ENCODE results near the gene OR10G8. TPM values are rescaled to one million over a fixed set of nuclear protein-coding genes. Genes with fewer than 3 reads are reported as not detected.

The OR10G8 gene
- total RNA-seq, 1 experiment from 2014 or later, result not detected

GRCh38 chr11:124075492-124075840, 48.9 kb downstream of the OR10G8 start:
- DNase-seq (ENCODE audit: low read depth, low spot score), result no peak
- no peaks in the 10 kb centered on the region for H3K36me3 ChIP-seq (ENCODE audit: control insufficient read depth in 1 of 2, insufficient read depth in 2 of 2, low read length in 2 of 2)
- H3K4me2 ChIP-seq (ENCODE audit: low read length), result no peak overlapping the region
- ChIA-PET RAD21 (ENCODE audit: low non-redundant PET in 1 of 2, low total read pairs in 2 of 2, uncharacterized antibody in 2 of 2, unreplicated experiment in 2 of 2) (no interaction called here), POLR2A (no interaction called here), CTCF (no interaction called here)
- no peak overlapping the region for H2AFZ ChIP-seq (ENCODE audit: low read depth, low read length, poor library complexity, severe bottlenecking)
- BruUV-seq (replicated peaks), result no TSS peak
- ATAC-seq, result no peak
- no peaks in the 10 kb centered on the region for H3K9me2 ChIP-seq (ENCODE audit: insufficient read depth)
- H4K20me1 ChIP-seq (ENCODE audit: insufficient read depth), result no peaks in the 10 kb centered on the region
- intact Hi-C loops (cut with micrococcal nuclease), result no loop called here
- H3K4me1 ChIP-seq (ENCODE audit: control insufficient read depth in 1 of 2, insufficient read depth in 2 of 2, low read length in 2 of 2), result no peaks in the 10 kb centered on the region
- no peak overlapping the region for H3K27ac ChIP-seq (ENCODE audit: low read depth, low read length)
- H3K9me3 ChIP-seq (ENCODE audit: control insufficient read depth in 1 of 2, insufficient read depth in 1 of 2, low read depth in 1 of 2, low read length in 2 of 2), result no peaks in the 10 kb centered on the region
- H3K79me2 ChIP-seq (ENCODE audit: insufficient read depth, low read length), result no peaks in the 10 kb centered on the region
- no peak overlapping the region for H3K4me3 ChIP-seq (replicated peaks in 1 of 2; ENCODE audit: low read depth in 1 of 2, low read length in 2 of 2)
- peaks cover 25% of the 10 kb centered on the region for H3K27me3 ChIP-seq (ENCODE audit: insufficient read depth, low read length)
- TF ChIP-seq POLR2A (IDR thresholded peaks at IDR 0.05; ENCODE audit: borderline replicate concordance, extremely low read depth, insufficient read depth, insufficient read length) (no peak), ELF1 (IDR thresholded peaks at IDR 0.05; ENCODE audit: borderline replicate concordance, low read depth) (no peak), EZH2 (IDR thresholded peaks at IDR 0.05) (no peak), ZNF274 (IDR thresholded peaks at IDR 0.05; ENCODE audit: low read depth, low read length) (no peak), TCF7L2 (IDR thresholded peaks at IDR 0.05; ENCODE audit: borderline replicate concordance, extremely low read depth, insufficient read depth, insufficient read length) (no peak), CBX3 (IDR thresholded peaks at IDR 0.05; ENCODE audit: low read depth) (no peak), SP1 (IDR thresholded peaks at IDR 0.05; ENCODE audit: low read depth) (no peak), RAD21 (IDR thresholded peaks at IDR 0.05; ENCODE audit: low read depth) (no peak), JUND (IDR thresholded peaks at IDR 0.05) (no peak), EGR1 (IDR thresholded peaks at IDR 0.05; ENCODE audit: low read depth) (no peak), SRF (IDR thresholded peaks at IDR 0.05; ENCODE audit: low read depth) (no peak), REST (IDR thresholded peaks at IDR 0.05; ENCODE audit: low read depth) (no peak), ZFX (IDR thresholded peaks at IDR 0.05) (no peak), FOSL1 (IDR thresholded peaks at IDR 0.05; ENCODE audit: low read depth) (no peak), SIN3A (IDR thresholded peaks at IDR 0.05; ENCODE audit: low read depth) (no peak), MAX (IDR thresholded peaks at IDR 0.05) (no peak)
- TF ChIP-seq, protein P1, sequence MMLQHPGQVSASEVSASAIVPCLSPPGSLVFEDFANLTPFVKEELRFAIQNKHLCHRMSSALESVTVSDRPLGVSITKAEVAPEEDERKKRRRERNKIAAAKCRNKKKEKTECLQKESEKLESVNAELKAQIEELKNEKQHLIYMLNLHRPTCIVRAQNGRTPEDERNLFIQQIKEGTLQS (IDR thresholded peaks at IDR 0.05), result no peak
- TF ChIP-seq, protein P2, sequence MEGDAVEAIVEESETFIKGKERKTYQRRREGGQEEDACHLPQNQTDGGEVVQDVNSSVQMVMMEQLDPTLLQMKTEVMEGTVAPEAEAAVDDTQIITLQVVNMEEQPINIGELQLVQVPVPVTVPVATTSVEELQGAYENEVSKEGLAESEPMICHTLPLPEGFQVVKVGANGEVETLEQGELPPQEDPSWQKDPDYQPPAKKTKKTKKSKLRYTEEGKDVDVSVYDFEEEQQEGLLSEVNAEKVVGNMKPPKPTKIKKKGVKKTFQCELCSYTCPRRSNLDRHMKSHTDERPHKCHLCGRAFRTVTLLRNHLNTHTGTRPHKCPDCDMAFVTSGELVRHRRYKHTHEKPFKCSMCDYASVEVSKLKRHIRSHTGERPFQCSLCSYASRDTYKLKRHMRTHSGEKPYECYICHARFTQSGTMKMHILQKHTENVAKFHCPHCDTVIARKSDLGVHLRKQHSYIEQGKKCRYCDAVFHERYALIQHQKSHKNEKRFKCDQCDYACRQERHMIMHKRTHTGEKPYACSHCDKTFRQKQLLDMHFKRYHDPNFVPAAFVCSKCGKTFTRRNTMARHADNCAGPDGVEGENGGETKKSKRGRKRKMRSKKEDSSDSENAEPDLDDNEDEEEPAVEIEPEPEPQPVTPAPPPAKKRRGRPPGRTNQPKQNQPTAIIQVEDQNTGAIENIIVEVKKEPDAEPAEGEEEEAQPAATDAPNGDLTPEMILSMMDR (IDR thresholded peaks at IDR 0.05 in 2 of 3, conservative IDR thresholded peaks at IDR 0.05 in 1 of 3; ENCODE audit: borderline replicate concordance in 1 of 3, insufficient read depth in 1 of 3, low read depth in 2 of 3, low read length in 2 of 3), result no peak
- no peak overlapping the region for H3K9ac ChIP-seq (ENCODE audit: low read length)
